Keratinocyte (primary cell): ENCODE data around the gene KCNK5. TPM values are rescaled to one million over a fixed set of nuclear protein-coding genes. Genes with fewer than 3 reads are reported as not detected.

Source experiments
- DNase-seq: peaks from one replicate; pipeline ENCODE4 v3.0.0-alpha.2; 2011; ENCODE audit warnings: low read depth, missing footprints, low spot score
- FAIRE-seq: peaks from 2 replicates; lab custom pipeline; 2011; peaks lifted over from hg19 to GRCh38; lab: Jason Lieb, UNC
- H2AFZ ChIP-seq: 2 replicates; pipeline ENCODE4 v1.6.0; 2012; ENCODE audit warnings: low read length, control low read depth, inconsistent platforms; ENCODE audit not compliant: control insufficient read depth
- H3K27ac ChIP-seq: 2 replicates; pipeline ENCODE4 v1.5.1; 2011; ENCODE audit warnings: low read length; ENCODE audit not compliant: control insufficient read depth, insufficient read depth
- H3K27me3 ChIP-seq: 3 replicates; pipeline ENCODE4 v1.6.0; 2011; ENCODE audit warnings: low read length; ENCODE audit not compliant: control insufficient read depth, insufficient read depth; ENCODE audit errors: extremely low read depth
- H3K36me3 ChIP-seq, 2 experiments: 2 replicates in 1 of 2; 3 replicates in 1 of 2; pipeline ENCODE4 v1.5.1; 2011; ENCODE audit warnings: low read length in 2 of 2, mild to moderate bottlenecking in 1 of 2; ENCODE audit not compliant: control insufficient read depth in 2 of 2, insufficient read depth in 2 of 2; ENCODE audit errors: extremely low read depth in 1 of 2
- H3K4me1 ChIP-seq: 3 replicates; pipeline ENCODE4 v1.5.1; 2011; ENCODE audit warnings: low read length; ENCODE audit not compliant: control insufficient read depth, insufficient read depth; ENCODE audit errors: extremely low read depth
- H3K4me2 ChIP-seq: 3 replicates; pipeline ENCODE4 v1.6.0; 2011; ENCODE audit warnings: low read depth, low read length; ENCODE audit not compliant: control insufficient read depth, insufficient read depth; ENCODE audit errors: extremely low read depth
- H3K4me3 ChIP-seq, 3 experiments: fragments of 200-600 bp in 1 of 3; sonication (generic) in 1 of 3; 2 replicates in 2 of 3; 3 replicates in 1 of 3; pipeline ENCODE4 v1.5.1; 2011 to 2016; ENCODE audit warnings: low read length in 3 of 3, mild to moderate bottlenecking in 3 of 3, control low read depth in 2 of 3, inconsistent platforms in 1 of 3, low read depth in 1 of 3, mixed read lengths in 1 of 3, mixed run types in 1 of 3, moderate library complexity in 1 of 3; ENCODE audit not compliant: control insufficient read depth in 2 of 3, insufficient read depth in 2 of 3; ENCODE audit errors: extremely low read depth in 1 of 3
- H3K79me2 ChIP-seq: 2 replicates; pipeline ENCODE4 v1.6.0; 2012; ENCODE audit warnings: low read length; ENCODE audit not compliant: control insufficient read depth, insufficient read depth
- H3K9ac ChIP-seq: 3 replicates; pipeline ENCODE4 v1.6.0; 2011; ENCODE audit warnings: low read length; ENCODE audit not compliant: control insufficient read depth, insufficient read depth; ENCODE audit errors: extremely low read depth
- H3K9me1 ChIP-seq: 3 replicates; pipeline ENCODE4 v1.6.0; 2011; ENCODE audit warnings: low read length; ENCODE audit not compliant: control insufficient read depth, insufficient read depth; ENCODE audit errors: extremely low read depth
- H3K9me3 ChIP-seq: 2 replicates; pipeline ENCODE4 v1.5.1; 2012; ENCODE audit warnings: low read depth, low read length; ENCODE audit not compliant: control insufficient read depth
- H4K20me1 ChIP-seq: 3 replicates; pipeline ENCODE4 v1.6.0; 2011; ENCODE audit warnings: low read length; ENCODE audit not compliant: control insufficient read depth, insufficient read depth; ENCODE audit errors: extremely low read depth
- EZH2 ChIP-seq: IDR thresholded peaks from one replicate; pipeline ENCODE4 v1.6.1; 2012; ENCODE audit warnings: inconsistent platforms, mild to moderate bottlenecking, low read length, moderate library complexity
- dilution Hi-C: fragments of 300-500 bp; cut with MboI; formaldehyde crosslinking; loops from one replicate; pipeline ENCODE4 v1.7.0; 2020; ENCODE audit warnings: low sequenced_read_pairs; ENCODE audit not compliant: extremely low pct_ligation_motif_present
- polyA plus RNA-seq, 5 experiments: library from polyadenylated mRNA; depleted of rRNA in 3 of 5; stranded (reverse) in 3 of 5; stranded (forward) in 1 of 5; unstranded in 1 of 5; fragments of >200 nt; gene quantifications; 1 replicate in 1 of 5; 2 replicates in 3 of 5; 3 replicates in 1 of 5; pipeline versions ENCODE4 v1.2.1 to v1.2.3, GENCODE V29; 2011 to 2012; ENCODE audit warnings: missing spikeins in 2 of 5, low read depth in 1 of 5, low replicate concordance in 1 of 5
- TF ChIP-seq, protein P1 (sequence below), 3 experiments: IDR thresholded peaks in 1 of 3; conservative IDR thresholded peaks in 1 of 3; optimal IDR thresholded peaks in 1 of 3; 2 replicates in 2 of 3; 3 replicates in 1 of 3; pipeline versions ENCODE3 to v1.5.1; 2011; ENCODE audit warnings: low read length in 3 of 3, mild to moderate bottlenecking in 3 of 3, moderate library complexity in 2 of 3, control low read depth in 1 of 3, inconsistent platforms in 1 of 3; ENCODE audit not compliant: insufficient read depth in 2 of 3; ENCODE audit errors: extremely low read depth in 1 of 3

The KCNK5 gene
- polyA plus RNA-seq, 1 donor (not counting 4 experiments of a cell fraction or from before 2014, with no cell fraction given), result not detected

DNA sequence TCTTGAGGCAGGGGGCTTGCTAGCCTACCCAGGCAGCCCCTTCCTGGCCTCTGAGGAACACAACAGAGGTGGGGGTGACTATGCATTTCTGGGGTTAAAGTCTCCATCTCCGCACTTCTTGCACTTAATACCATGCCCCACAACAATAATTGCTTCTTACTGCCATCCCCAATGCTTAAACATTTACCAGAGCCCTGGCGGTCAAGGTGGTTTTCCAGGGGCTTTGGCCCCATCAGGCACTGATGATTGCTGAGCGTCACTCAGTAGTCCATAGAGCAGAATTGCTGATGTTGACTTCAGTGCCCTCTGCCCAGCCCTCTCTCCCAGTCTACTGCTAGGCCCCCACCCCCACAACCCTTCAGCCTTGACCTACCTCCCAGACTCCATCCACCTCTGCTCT, 32.5 kb upstream of the KCNK5 start:
- Histone ChIP-seq H3K9me3 (no peaks in the 10 kb centered on the region), H3K4me1 (no peaks in the 10 kb centered on the region), H4K20me1 (no peaks in the 10 kb centered on the region), H3K4me2 (no peak overlapping the region), H3K36me3 (no peaks in the 10 kb centered on the region), H3K9me1 (no peaks in the 10 kb centered on the region), H2AFZ (no peak overlapping the region), H3K27ac (no peak overlapping the region), H3K9ac (no peak overlapping the region), H3K27me3 (no peaks in the 10 kb centered on the region), H3K4me3 (no peak overlapping the region), H3K79me2 (no peaks in the 10 kb centered on the region)
- dilution Hi-C loops, result no loop called here
- DNase-seq (no peak), FAIRE-seq (no peak)
- TF ChIP-seq EZH2, result no peak
- TF ChIP-seq, protein P1, sequence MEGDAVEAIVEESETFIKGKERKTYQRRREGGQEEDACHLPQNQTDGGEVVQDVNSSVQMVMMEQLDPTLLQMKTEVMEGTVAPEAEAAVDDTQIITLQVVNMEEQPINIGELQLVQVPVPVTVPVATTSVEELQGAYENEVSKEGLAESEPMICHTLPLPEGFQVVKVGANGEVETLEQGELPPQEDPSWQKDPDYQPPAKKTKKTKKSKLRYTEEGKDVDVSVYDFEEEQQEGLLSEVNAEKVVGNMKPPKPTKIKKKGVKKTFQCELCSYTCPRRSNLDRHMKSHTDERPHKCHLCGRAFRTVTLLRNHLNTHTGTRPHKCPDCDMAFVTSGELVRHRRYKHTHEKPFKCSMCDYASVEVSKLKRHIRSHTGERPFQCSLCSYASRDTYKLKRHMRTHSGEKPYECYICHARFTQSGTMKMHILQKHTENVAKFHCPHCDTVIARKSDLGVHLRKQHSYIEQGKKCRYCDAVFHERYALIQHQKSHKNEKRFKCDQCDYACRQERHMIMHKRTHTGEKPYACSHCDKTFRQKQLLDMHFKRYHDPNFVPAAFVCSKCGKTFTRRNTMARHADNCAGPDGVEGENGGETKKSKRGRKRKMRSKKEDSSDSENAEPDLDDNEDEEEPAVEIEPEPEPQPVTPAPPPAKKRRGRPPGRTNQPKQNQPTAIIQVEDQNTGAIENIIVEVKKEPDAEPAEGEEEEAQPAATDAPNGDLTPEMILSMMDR (optimal IDR thresholded peaks at IDR 0.05 in 1 of 3, IDR thresholded peaks at IDR 0.05 in 1 of 3, conservative IDR thresholded peaks at IDR 0.05 in 1 of 3; ENCODE audit: extremely low read depth in 1 of 3, insufficient read depth in 2 of 3, low read length in 3 of 3), result no peak

DNA sequence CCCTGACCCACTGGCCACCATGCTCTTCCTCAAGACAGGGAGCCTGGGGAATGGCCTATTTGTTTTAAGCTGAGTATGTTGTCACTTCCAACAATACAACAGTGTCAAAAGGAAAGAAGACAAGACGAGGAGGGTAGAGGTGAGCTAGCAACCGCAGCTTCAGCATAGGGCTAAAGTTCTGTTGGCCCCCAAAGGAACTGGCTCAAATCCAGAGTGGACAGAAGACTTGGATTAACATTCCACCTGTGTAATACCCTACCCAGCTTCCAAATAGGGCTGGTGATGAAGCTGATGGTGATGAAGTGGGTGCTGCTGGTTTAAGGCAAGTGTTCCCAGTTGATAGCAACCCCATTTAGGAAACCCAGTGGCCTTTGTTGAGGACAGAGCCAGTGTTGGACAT, 31.7 kb upstream of the KCNK5 start:
- Histone ChIP-seq H3K9me1 (no peaks in the 10 kb centered on the region), H2AFZ (no peak overlapping the region), H3K4me3 (no peak overlapping the region), H3K4me1 (no peaks in the 10 kb centered on the region), H3K4me2 (no peak overlapping the region), H3K36me3 (no peaks in the 10 kb centered on the region), H3K27me3 (no peaks in the 10 kb centered on the region), H4K20me1 (no peaks in the 10 kb centered on the region), H3K79me2 (no peaks in the 10 kb centered on the region), H3K9me3 (no peaks in the 10 kb centered on the region), H3K27ac (no peak overlapping the region), H3K9ac (no peak overlapping the region)
- DNase-seq (no peak), FAIRE-seq (no peak)
- TF ChIP-seq EZH2, result no peak
- TF ChIP-seq, protein P1 (optimal IDR thresholded peaks at IDR 0.05 in 1 of 3, IDR thresholded peaks at IDR 0.05 in 1 of 3, conservative IDR thresholded peaks at IDR 0.05 in 1 of 3; ENCODE audit: extremely low read depth in 1 of 3, insufficient read depth in 2 of 3, low read length in 3 of 3), result no peak
- dilution Hi-C loops, result no loop called here
